HG03378 (cell line): ENCODE results near the gene SCGB3A1.

Experiments
- ATAC-seq: cut with Tn5 transposase; IDR thresholded peaks from one replicate; pipeline ENCODE4 v1.9.1; 2021; ENCODE audit warnings: mild to moderate bottlenecking, moderate library complexity; ENCODE audit not compliant: unreplicated experiment

SCGB3A1 gene, protein sequence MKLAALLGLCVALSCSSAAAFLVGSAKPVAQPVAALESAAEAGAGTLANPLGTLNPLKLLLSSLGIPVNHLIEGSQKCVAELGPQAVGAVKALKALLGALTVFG

DNA sequence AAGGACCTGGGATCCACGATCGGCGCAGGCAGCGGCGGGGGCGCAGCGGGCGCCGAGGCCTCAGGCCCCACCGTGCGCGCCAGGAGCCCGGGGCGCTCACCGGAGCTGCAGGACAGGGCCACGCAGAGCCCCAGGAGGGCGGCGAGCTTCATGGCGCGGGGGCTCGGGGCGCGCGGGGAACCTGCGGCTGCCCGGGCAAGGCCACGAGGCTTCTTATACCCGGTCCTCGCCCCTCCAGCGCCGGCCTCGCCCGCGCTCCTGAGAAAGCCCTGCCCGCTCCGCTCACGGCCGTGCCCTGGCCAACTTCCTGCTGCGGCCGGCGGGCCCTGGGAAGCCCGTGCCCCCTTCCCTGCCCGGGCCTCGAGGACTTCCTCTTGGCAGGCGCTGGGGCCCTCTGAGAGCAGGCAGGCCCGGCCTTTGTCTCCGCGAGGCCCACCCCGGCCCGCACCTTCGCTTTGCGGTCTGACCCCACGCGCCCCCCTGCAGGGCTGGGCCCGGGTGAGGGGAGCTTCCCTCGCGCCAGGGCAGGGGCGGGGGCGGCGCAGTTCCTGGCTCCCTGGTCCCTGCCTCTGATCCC is at the start of gene SCGB3A1:
Gene SCGB3A1 (minus strand): TSS at position 189 of the 577 bp plus-strand sequence. CDS start 37 bp downstream, at position 152.
- ATAC-seq, result no peak

DNA sequence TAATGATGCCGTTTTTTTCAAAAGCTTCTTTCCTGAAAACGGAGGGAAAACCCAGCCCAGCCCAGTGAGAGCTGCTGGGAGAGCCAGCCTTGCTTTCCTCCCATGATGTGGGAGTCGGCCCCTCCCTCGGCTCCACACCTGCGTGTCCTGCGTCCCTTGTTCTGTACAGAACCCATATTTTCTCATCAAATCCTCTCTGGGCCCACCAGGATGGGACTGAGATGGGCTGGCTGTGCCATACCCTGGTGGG is 49.2 kb upstream of the SCGB3A1 start:
- ATAC-seq, result no peak

DNA sequence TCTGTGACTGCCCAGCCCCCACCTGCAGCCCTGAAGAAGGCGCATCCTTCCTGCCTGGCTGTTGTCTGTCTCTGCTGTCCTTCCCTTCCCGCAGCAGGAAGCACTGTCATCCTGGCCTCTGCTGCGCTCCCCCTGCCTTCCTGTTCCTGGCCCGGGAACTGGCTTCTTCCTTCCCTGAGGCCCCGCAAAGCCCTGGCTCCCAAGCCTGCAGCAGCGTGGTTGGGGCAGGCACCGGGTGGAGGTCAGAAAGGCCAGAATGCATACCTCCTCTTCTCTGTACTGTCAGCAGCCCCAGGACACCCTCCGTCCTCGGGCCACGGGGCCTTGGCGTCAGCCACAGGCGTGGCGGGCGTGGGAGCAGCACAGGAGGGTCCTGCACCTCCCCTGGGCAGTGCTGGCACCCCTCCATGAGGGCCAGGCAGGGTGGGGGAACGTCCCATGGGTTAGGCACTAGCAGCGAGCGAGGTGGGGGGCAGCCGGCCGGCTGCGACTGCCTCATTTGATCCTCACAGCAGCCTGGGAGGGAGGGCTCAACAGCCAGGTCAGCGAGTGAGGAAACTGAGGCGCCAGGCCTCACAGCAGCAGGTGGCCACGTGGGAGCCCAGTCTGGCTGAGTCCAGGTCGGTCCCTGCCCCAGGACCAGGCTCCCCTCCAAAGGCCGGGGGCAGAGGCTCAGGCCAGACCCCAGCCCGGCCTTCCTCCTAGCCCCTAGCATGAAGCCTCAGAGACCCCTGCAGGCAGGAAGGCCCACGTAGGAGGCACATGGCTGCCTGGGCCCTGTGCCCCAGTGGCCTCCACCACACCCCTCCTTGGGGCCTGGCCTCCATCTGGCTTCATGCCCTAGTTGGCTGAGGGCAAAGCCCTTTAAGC is 48.7 kb upstream of the SCGB3A1 start:
- no peak for ATAC-seq

DNA sequence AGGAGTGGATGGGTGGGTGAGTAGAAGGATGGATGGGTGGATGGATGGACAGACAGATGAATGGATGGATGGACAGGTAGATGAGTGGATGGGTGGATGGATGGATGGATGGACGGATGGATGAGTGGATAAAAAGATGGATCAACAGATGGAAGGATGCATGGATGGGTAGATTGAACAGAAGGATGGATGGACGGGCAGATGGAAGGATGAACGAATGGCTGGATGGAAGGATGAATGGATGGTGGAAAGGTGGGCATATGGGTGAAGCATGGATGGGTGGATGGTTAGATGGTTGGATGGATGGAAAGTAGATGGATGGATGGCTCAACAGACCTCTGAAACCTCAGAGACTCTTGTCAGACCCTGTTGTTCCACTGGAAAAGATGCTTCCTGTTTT is 48.0 kb upstream of the SCGB3A1 start:
- ATAC-seq, result no peak

DNA sequence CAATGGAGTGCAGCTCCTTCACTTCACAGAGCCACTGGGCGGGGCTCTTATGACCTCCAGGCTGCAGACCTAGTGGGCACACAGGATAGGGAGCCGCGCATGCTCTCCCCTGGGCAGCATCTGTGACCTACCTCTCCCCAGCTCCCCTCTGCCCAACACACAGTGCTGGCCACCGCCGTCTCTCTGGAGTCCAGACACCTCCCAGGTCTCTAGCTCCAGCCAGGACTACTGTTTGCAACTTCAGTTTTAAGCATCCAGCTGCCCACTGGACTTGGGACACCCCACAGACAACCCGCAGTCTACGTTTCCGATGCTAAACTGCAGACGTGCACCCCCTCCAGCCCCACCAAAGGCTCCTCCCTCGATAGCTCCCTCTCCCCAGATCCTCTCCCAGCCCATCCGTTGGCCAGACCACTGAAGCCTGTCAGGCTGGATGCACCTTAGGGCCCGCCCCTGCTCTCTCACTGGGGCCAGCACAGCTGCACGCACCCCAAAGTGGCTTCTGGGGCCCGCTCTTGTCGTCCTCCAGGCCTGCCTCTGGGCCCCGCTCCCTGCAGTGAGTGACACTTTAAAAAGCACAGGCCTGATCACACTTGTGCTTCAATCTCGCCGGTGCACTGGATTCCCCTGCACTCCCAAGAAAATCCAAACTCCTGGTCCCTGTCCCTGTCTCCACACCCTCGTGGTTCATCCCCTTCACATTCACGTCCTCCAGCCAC is 46.8 kb upstream of the SCGB3A1 start:
- ATAC-seq, result no peak

DNA sequence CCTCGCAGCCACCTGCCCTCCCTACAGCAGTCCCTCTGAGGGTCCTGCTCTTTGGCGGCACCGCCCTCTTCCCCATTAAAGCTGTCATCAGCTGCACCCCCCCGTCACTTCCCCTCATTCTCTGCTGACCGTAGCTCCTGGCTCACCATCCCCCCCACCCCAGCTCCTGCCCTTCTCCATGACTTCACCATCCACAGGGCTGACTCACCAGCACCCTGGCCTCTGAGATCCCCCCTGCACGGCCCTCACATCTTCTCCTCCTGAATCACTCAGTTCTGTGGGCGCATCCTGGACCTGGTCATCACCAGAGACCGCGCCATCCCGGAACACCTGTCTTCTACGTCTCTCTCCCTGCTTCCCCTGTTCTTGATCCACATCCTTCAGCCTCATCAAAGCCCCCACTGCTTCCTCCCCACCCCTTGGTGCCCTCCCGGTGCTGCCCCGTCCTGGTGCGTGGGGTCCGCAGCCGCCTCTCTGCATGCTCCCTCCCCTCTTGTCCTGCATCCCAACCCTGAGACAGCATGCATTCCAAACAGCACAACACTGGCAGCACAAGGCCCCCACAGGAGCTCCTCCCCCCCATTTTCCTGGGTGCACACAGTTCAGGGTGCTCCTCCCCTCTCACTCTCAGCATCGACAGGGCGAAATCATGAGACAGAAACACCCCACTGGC is 45.2 kb upstream of the SCGB3A1 start:
- ATAC-seq, result no peak

DNA sequence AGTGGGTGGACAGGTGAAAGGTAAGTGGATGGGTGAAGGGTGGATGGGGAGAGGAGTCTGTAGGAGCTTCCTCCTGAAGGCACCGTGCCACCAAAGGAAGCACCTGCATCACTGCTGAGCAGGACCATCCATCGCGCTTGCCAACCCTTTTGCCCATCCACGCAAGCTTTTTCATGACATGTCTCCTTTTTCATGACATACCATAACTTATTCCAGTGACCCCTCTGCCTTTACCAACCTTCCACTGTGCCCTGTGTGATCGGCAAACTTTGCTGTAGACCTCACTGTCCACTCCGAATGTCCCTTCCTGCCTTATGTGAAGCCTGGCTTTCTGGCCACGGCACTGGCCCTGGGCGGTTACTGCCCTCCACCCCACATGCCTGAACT is 44.7 kb upstream of the SCGB3A1 start:
- no peak for ATAC-seq

DNA sequence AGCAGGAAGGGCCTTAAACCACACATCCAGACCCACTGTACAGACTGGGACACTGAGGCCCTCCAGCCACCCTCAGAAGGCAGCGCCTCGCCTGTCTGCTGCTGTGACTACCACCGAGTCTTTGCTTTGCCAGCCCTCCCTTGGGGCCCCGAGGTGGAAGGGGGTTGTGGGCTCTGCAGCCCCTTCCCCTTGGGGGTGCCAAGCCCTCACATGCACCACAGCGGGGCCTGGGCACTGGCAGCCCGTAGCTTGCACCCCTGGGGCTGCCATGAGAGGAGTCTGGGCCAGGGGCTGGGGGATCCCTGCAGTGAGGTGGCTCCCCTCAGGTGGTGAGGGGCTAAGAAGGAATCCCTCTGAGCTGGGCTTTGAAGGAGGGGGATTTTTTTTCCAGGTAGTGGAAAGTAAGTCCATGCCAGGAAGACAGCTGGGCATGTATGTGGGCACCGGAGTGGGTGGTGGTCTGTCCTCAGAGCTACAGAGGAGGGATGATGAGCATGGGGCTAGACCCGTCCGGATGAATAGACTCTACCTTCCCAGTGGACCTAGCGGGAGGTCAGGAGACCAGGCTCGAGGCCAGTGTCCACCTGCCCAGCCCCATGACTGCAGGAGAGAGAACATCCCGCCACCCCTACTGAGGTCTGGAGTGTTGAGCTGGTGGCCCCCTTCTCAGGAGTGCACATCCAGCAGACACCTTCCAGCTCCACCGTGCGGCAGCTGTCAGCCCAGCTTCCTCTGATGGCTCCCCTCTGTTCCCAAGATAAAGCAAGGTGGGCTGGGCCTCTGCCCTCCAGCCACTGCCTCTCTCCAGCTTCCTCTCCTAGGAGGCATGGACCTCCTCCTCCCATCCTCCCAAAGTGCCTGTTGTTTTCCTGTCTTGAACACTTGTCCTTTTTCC is 42.2 kb upstream of the SCGB3A1 start:
- ATAC-seq, result no peak

DNA sequence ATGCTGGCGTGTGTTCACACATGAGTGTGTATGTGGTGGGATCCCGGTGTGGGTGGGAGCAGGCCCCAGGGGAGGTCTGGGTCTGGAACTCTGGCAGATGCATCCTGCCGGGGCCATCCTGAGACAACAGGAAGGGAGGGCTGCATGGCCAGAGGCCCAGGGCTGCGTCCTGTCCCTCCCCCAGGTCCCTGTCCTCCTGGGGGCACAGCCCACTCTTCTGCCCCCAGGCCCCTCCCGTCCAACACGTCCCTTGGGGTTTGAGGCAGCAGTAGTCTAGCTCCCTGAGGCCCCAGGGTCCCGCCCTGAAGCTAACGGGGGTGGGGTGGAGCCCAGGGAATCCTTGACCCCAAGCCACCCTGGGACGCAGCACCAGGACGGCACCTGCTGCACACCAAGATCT is 41.5 kb upstream of the SCGB3A1 start:
- ATAC-seq, result no peak

DNA sequence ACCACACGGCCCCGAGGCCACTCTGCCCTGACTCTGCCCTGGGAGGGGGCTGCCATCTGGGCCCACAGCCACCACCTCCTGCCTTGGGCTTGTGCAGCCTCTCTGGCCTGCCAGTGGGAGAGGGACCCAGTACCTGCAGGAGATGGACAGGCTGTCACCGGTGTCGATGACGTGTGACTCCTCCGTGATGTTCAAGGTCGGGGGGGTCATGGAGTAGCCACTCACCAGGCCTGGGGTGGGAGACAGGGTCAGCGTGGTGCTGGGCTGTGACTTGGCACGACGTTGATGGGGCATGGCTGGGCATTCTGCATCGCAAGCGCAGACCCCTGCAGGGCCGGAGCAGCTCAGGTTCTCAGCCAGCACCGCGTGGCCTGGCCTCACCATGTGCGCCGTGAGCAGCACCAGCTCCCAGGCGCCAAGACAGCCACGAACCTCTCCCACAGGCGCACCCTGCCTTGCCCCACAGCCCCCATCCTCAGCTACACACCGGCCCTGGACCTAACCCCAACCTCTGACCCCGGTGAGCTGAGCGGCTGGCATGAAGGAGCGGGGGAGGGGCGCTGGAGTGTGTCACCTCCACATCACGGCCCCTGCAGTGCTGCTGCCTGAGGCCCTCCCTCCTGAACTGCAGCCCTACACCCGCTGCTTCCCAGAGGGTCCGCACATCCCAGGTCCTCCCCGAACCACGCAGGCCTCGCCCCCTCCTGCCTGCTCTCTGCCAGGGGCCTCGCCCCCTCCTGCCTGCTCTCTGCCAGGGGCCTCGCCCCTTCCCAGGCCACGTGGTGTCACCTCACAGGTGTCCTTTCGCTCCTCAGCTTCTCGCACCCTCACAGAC is 40.5 kb upstream of the SCGB3A1 start:
- no peak for ATAC-seq

DNA sequence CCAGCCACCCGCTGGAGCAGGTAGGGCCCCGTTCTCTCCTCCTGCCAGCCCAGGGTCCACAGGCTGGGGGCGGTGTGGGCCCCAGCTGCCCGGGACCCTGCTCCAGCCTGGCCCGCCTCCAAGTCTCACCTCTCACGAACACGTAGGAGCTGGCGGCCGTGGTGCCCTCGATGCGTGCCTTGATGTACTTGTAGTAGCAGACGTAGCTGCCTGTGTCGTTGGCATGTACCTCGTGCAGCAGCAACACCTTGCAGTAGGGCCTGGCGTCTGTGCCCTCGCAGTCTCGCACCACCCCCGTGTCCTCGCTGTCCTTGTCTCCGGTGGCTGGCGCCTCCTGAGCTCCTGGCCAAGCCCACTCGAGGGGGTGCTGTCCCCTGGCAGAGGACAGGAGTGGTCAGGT is 39.1 kb upstream of the SCGB3A1 start:
- no peak for ATAC-seq

DNA sequence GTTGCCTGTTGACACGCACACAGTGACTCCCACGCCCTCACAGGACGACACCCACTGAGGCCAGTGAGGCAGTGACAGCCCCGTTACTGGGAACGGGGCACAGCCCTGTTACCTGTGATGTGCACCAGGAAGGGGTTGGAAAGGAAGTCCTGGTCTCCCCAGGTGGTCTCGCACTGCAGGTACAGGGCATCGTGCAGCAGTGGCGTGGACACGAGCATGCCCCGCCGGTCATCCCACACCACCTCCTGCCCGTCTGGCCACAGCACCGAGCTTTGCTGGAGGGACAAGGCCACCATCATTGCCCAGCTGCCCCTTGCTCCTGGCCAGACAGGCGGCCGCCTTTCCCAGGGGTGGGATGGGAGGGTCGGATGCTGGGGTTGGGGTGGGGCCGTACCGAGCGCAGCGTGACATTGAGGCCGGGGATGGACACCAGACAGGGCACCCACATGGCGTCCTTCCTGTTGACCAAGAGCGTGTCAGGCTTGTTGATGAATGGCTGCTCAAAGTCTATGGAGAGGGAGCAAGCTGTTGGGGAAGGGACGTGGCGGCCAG is 38.6 kb upstream of the SCGB3A1 start:
- no peak for ATAC-seq

DNA sequence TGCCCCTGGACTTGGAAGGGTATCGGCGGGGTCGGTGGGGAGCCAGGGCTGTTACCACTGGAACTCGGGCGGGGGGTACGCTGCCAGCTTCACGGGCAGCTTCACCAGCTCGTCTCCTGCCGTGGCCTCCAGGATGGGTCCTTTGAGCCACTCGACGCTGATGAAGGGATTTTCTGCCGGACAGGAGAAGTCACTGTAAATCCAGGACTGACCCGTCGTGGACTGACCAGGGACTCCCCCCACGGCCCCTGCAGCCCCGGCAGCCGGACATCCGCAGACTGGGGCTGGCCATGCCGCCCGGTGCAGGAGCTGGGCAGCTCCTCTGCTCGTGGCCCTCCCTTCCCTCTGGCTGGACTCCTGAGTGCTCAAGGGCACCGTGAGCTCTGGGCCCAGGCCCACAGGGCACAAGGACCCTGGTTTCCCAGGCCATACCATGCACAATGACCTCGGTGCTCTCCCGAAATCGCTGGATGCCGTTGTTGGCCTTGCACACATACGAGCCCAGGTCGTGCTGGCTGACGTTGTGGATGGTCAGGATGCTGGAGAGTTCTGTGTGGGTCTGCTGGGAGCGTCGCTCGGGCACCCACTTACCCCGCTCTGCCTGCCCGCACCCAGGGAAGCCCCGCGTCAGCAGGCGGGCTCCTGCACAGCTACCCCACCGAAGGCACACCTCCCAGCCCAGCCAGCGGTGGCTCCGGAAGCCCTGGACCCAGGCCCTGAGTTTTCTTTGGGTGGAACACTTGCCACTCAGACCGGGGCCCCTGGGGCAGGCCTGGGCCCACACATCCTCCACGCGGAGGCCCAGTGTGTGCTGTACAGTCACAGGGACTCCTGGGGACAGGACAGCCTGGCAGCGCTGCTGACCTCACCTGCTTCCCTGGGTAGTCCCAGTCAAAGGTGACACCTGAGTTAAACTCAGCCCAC is 37.8 kb upstream of the SCGB3A1 start:
- no peak for ATAC-seq

DNA sequence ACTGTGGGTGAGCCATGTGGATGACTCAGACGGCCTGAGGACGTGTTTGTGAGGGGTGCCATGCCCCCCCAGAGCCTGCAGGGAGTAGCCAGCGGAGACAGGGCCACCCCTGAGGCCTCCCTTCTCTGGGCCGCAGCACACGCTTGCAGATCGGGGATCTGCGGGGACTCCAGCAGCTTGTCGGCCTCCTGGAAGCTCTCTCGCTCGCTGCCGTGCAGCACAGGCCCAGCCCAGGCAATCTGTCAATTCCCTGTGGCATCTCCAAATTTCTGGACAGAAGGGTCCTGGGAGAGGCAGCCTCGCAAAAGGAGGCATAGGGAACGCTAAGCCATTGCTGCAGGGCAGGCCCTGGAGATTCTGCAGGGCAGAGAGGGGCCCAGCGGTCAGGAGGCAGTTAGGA is 36.9 kb upstream of the SCGB3A1 start:
- ATAC-seq, result no peak

DNA sequence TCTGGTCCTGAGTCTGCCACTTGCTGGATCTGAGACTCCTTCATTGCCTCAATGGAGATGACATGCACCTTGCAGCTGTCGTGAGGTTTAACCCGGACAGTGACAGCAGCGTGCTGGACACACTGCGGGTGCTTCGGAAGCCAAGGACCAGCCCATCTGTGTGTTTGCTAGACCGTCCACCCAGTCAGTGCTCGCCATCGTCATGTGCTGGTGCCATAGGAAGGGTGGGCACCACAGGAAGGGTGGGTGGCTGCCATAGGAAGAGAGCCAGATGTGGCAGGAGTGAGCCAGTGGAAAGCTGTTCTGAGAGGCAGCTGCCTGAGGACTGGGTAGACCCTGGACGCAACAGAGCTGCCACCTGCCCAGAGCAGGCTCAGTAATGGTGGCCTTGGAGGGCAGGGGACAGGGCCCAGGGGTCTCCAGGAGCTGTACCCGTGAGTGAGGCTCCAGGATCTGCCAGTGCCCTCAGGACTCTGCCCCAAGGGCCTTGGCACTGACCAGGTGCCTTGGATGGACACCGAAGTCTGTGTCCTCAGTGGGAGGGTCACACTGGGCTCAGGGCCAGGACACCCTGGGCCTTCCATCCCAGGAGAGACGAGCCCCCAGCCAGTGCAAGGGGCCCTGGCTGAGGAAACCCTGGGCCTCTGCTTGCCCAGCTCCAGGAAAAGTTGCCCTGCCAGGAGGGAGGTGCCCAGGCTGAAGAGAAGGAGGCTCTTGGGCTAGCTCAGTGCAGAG is 36.3 kb upstream of the SCGB3A1 start:
- no peak for ATAC-seq

DNA sequence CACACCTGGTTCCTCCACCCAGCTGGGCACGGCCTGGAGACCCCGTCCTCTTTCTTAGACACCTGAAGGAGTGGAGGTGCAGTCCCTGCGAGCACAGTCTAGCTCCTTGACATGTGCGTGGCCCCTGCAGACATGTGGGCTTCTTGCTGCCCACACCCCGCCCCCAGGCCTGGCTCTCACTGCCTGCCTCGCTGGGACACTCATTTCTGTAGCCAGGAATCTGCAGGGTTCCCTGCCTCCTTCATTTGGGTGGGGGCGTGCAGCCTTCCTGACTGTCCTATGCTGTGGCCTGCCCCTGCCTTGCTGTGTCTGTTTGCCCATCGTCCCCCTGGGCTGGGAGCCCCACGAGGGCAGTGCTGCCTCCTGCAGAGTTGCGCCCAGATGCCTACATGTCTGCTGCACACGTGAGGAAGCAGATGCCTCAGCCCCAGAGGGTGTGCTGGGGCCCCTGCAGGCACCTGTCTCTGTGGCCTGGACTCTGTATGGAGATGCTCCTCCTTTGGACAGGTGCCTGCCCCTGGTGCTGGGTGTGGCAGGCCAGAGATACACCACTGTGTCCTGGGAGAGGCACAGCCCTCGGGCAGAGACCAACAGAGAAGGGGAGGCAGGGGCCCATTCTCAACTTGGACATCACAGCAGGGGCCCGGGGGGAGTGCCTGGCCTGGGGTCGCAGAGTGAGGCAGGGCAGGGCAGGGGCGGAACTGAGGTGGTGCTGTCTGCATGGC is 35.5 kb upstream of the SCGB3A1 start:
- no peak for ATAC-seq
